ENCODE measurements around the gene KDM6B. TPM values are rescaled to one million over a fixed set of nuclear protein-coding genes. Genes with fewer than 3 reads are reported as not detected.

KDM6B gene
- total and polyA plus RNA-seq, 4 donors = 3.1 to 44.8 (median 17.5) TPM

DNA sequence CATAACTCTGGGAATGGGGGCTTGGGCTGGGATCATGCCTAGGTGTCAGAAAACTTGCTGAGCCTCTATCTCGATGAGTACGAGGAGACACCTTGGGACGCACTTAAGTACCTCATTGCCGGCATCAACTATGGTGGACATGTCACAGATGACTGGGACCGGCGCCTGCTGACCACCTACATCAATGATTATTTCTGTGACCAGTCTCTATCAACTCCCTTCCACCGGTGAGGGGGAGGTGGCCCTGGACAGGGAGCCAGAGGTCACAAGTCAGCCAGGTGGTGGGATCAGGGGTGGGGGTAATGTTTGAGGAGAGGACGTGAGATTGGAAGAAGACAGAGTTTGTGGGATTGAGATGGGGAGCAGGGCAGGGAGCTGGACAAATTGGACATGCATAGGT lies 3.4 kb upstream of the KDM6B start:
- Histone ChIP-seq H3K36me3 (ENCODE audit: control insufficient read depth in 1 of 2, insufficient read depth in 2 of 2, low read length in 1 of 2) (no peaks in the 10 kb centered on the region), H3K4me3 (ENCODE audit: low read length in 2 of 2) (no peak overlapping the region), H3K4me1 (ENCODE audit: control insufficient read depth in 1 of 2, insufficient read depth in 2 of 2, low read length in 2 of 2) (no peaks in the 10 kb centered on the region), H3K9me3 (ENCODE audit: control insufficient read depth, low read length) (no peaks in the 10 kb centered on the region), H3K27me3 (ENCODE audit: control insufficient read depth in 1 of 2, insufficient read depth in 2 of 2, low read length in 1 of 2) (no peaks in the 10 kb centered on the region), H3K27ac (ENCODE audit: low read depth in 1 of 2, low read length in 2 of 2) (no peak overlapping the region)
- intact Hi-C loops (cut with DNase I) = no loop called here
- ATAC-seq (ENCODE audit: low FRiP score) (no peak), DNase-seq (peak in 1 of 2 donors; percentile 64)
- WGBS, 2 donors = 89 to 90% methylated on average over 8 of the region's 8 CpGs

GRCh38 chr17:7831233-7831632 lies 2.8 kb upstream of the KDM6B start:
- intact Hi-C loops (cut with DNase I) = no loop called here
- Histone ChIP-seq H3K36me3 (ENCODE audit: control insufficient read depth in 1 of 2, insufficient read depth in 2 of 2, low read length in 1 of 2) (no peaks in the 10 kb centered on the region), H3K27me3 (ENCODE audit: control insufficient read depth in 1 of 2, insufficient read depth in 2 of 2, low read length in 1 of 2) (no peaks in the 10 kb centered on the region), H3K27ac (ENCODE audit: low read depth in 1 of 2, low read length in 2 of 2) (no peak overlapping the region), H3K4me1 (ENCODE audit: control insufficient read depth in 1 of 2, insufficient read depth in 2 of 2, low read length in 2 of 2) (no peaks in the 10 kb centered on the region), H3K4me3 (ENCODE audit: low read length in 2 of 2) (no peak overlapping the region), H3K9me3 (ENCODE audit: control insufficient read depth, low read length) (no peaks in the 10 kb centered on the region)
- 75 to 77% methylated on average over 7 of the region's 7 CpGs for WGBS, 2 donors
- peak; percentile 42 to 44 for DNase-seq
- no peak for ATAC-seq (ENCODE audit: low FRiP score)

DNA sequence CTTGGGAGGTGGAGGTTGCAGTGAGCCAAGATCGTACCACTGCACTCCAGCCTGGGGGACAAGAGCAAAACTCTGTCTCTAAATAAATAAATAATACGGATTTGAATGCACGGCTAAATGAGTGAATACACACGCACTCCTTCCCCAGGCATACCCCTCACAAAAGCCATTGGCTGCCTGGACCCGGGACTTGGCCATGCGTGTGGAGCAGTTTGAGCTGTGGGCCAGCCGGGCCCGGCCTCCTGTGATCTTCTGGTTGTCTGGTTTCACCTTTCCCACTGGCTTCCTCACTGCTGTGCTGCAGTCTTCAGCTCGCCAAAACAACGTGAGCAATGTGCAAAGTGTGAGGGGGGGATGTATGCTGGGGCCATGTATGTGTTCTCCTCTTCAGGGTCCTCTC lies 1.6 kb upstream of the KDM6B start:
- Histone ChIP-seq H3K4me3 (ENCODE audit: low read length in 2 of 2) (no peak overlapping the region), H3K4me1 (ENCODE audit: control insufficient read depth in 1 of 2, insufficient read depth in 2 of 2, low read length in 2 of 2) (no peaks in the 10 kb centered on the region), H3K9me3 (ENCODE audit: control insufficient read depth, low read length) (no peaks in the 10 kb centered on the region), H3K36me3 (ENCODE audit: control insufficient read depth in 1 of 2, insufficient read depth in 2 of 2, low read length in 1 of 2) (no peaks in the 10 kb centered on the region), H3K27ac (ENCODE audit: low read depth in 1 of 2, low read length in 2 of 2) (no peak overlapping the region), H3K27me3 (ENCODE audit: control insufficient read depth in 1 of 2, insufficient read depth in 2 of 2, low read length in 1 of 2) (no peaks in the 10 kb centered on the region)
- intact Hi-C loops (cut with DNase I) = no loop called here
- DNase-seq (peak in 1 of 2 donors; percentile 41), ATAC-seq (ENCODE audit: low FRiP score) (no peak)
- 77 to 78% methylated on average over 10 of the region's 10 CpGs for WGBS, 2 donors

GRCh38 chr17:7833011-7833794 lies 814 bp upstream of the KDM6B start:
- intact Hi-C loops (cut with DNase I) = no loop called here
- Histone ChIP-seq H3K27ac (ENCODE audit: low read depth in 1 of 2, low read length in 2 of 2) (no peak overlapping the region), H3K27me3 (ENCODE audit: control insufficient read depth in 1 of 2, insufficient read depth in 2 of 2, low read length in 1 of 2) (no peaks in the 10 kb centered on the region), H3K9me3 (ENCODE audit: control insufficient read depth, low read length) (no peaks in the 10 kb centered on the region), H3K4me1 (ENCODE audit: control insufficient read depth in 1 of 2, insufficient read depth in 2 of 2, low read length in 2 of 2) (no peaks in the 10 kb centered on the region), H3K4me3 (ENCODE audit: low read length in 2 of 2) (no peak overlapping the region), H3K36me3 (ENCODE audit: control insufficient read depth in 1 of 2, insufficient read depth in 2 of 2, low read length in 1 of 2) (no peaks in the 10 kb centered on the region)
- WGBS, 2 donors = 34 to 37% methylated on average over 19 of the region's 19 CpGs
- peak in 1 of 2 donors; percentile 50 for DNase-seq
- ATAC-seq (ENCODE audit: low FRiP score) = no peak

DNA sequence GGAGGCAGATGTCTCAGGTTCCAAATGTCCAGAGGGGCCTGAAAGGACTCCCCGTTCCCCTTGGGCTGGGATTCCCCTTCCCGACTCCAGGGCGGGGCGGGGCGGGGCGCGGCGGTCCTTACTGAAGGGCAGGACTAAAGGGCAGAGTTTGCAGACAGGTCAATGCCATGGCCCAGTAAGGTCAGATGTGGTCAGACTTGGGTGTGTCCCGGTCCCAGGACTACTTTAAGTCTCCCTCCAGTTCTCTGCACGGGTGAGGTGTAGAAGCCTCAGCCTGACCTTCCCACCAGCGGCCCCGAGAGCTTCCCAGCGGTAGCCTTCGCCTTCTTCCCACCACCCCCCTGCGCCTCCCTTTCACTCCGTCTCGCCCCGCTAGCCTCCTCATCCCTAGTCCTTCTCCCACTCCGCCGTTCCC lies 532 bp downstream of the KDM6B start:
- H3K9me3 ChIP-seq (ENCODE audit: control insufficient read depth, low read length) = no peaks in the 10 kb centered on the region
- WGBS, 2 donors = 1% methylated on average over 18 to 20 of the region's 20 CpGs
- no peaks in the 10 kb centered on the region for H3K4me1 ChIP-seq (ENCODE audit: control insufficient read depth in 1 of 2, insufficient read depth in 2 of 2, low read length in 2 of 2)
- peak overlapping the region in 1 of 2 donors; percentile 90 for H3K27ac ChIP-seq (ENCODE audit: low read depth in 1 of 2, low read length in 2 of 2)
- ATAC-seq (ENCODE audit: low FRiP score) (peak; percentile 49), DNase-seq (peak; percentile 78 to 90)
- intact Hi-C loops (cut with DNase I) = no loop called here
- H3K36me3 ChIP-seq (ENCODE audit: control insufficient read depth in 1 of 2, insufficient read depth in 2 of 2, low read length in 1 of 2) = no peaks in the 10 kb centered on the region
- peak overlapping the region; percentile 43 to 72 for H3K4me3 ChIP-seq (ENCODE audit: low read length in 2 of 2)
- no peaks in the 10 kb centered on the region for H3K27me3 ChIP-seq (ENCODE audit: control insufficient read depth in 1 of 2, insufficient read depth in 2 of 2, low read length in 1 of 2)

- Histone ChIP-seq H3K9me3 (ENCODE audit: control insufficient read depth, low read length) (no peaks in the 10 kb centered on the region), H3K27me3 (ENCODE audit: control insufficient read depth in 1 of 2, insufficient read depth in 2 of 2, low read length in 1 of 2) (no peaks in the 10 kb centered on the region), H3K4me1 (ENCODE audit: control insufficient read depth in 1 of 2, insufficient read depth in 2 of 2, low read length in 2 of 2) (no peaks in the 10 kb centered on the region), H3K4me3 (ENCODE audit: low read length in 2 of 2) (peak overlapping the region; percentile 73 to 80), H3K36me3 (ENCODE audit: control insufficient read depth in 1 of 2, insufficient read depth in 2 of 2, low read length in 1 of 2) (no peaks in the 10 kb centered on the region), H3K27ac (ENCODE audit: low read depth in 1 of 2, low read length in 2 of 2) (peak overlapping the region in 1 of 2 donors; percentile 92)
- intact Hi-C loops (cut with DNase I) = no loop called here
- 0 to 1% methylated on average over 44 to 69 of the region's 69 CpGs for WGBS, 2 donors
- ATAC-seq (ENCODE audit: low FRiP score) = peak; percentile 88
- DNase-seq = peak; percentile 98 to 99
These were observed 1.2 kb downstream of the KDM6B start for GRCh38 chr17:7834957-7835813.

DNA sequence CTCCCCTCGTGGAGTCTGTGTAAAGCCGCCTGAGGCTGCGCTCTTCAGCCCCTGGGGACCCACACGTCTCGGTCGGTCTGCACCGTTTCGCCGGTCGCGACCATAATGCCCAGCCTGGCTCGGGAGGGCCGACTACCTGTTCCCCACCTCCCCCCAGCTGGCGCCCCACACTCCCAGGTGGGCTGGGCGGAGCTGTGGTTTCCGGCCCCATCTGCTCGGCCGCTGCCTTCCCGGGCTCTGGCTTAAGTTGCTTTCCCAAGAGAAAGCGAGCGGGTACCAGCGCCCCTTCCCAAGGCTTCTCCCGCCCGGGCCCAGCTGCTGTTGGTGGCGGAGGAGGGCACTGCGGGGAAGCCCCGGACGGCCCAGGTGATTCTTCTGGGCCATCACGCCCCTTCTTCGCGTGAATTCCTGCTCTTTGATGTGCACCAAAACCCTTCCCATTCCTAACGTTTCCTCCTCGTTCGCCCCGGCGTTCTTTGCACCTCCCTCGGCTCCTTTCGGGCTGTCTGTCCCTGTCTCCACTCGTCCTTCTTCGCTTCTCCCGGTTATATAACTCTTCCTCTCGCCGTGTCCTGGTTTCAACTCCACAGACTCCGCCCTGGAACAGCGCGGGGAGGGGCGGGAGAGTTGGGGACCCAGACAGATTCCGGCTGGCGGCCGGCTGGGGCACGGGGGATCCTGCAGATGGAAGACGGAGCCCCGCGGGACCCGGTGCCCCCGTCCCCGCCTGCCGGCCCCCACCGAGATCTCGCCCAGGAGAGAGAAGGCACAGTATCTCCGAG lies 2.0 kb downstream of the KDM6B start:
- no peaks in the 10 kb centered on the region for H3K4me1 ChIP-seq (ENCODE audit: control insufficient read depth in 1 of 2, insufficient read depth in 2 of 2, low read length in 2 of 2)

DNA sequence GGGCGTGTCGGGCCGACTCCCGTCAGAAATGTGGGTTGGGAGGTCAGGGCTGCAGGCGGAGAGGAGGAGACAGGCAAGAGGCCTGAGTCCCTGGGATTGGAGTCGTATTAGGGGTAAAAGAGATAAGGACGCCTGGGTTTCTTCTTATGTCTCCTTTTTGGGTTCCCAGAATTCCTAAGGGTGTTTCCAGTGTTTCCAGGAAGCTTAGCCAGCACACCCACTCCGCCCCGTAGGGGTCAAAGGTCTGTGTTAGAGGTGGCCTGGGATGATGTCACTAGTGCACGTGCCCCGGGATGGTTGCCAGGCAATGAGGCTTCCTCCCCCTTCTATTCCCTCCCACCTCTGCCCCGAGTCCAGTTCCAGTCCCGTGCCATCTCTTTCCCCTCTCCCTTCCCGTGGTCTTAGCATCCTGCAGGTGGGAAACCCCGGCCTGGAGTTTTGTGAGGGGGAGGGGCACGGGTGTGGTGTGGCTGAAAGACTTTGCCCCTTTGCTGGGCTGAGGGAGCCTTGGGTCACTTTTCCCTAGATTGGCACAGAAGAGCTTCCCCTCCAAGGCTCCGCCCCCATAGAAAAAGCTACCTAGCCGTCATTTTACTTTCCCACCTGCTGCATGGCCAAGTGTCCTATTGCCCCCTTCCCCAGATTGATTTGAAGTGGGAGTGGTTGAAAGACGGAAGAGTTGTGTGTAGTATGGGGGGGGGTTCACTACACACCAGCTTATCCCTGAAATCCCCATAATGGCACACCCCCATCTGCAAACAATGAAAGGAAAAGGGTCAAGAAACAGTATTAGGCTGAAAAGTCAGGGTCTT lies 2.8 kb downstream of the KDM6B start:
- no peaks in the 10 kb centered on the region for H3K9me3 ChIP-seq (ENCODE audit: control insufficient read depth, low read length)
- intact Hi-C loops (cut with DNase I) = no loop called here
- DNase-seq (peak; percentile 85 to 95), ATAC-seq (ENCODE audit: low FRiP score) (peak; percentile 20)
- peak overlapping the region in 1 of 2 donors; percentile 11 for H3K27ac ChIP-seq (ENCODE audit: low read depth in 1 of 2, low read length in 2 of 2)
- WGBS, 2 donors = 3% methylated on average over 19 of the region's 19 CpGs
- peak overlapping the region in 1 of 2 donors; percentile 73 for H3K4me3 ChIP-seq (ENCODE audit: low read length in 2 of 2)
- no peaks in the 10 kb centered on the region for H3K27me3 ChIP-seq (ENCODE audit: control insufficient read depth in 1 of 2, insufficient read depth in 2 of 2, low read length in 1 of 2)
- no peaks in the 10 kb centered on the region for H3K4me1 ChIP-seq (ENCODE audit: control insufficient read depth in 1 of 2, insufficient read depth in 2 of 2, low read length in 2 of 2)
- no peaks in the 10 kb centered on the region for H3K36me3 ChIP-seq (ENCODE audit: control insufficient read depth in 1 of 2, insufficient read depth in 2 of 2, low read length in 1 of 2)

More for the DNA sequence above, 2.0 kb downstream of the KDM6B start:
- Histone ChIP-seq H3K27ac (ENCODE audit: low read depth in 1 of 2, low read length in 2 of 2) (peak overlapping the region; percentile 71 to 92), H3K36me3 (ENCODE audit: control insufficient read depth in 1 of 2, insufficient read depth in 2 of 2, low read length in 1 of 2) (no peaks in the 10 kb centered on the region), H3K4me3 (ENCODE audit: low read length in 2 of 2) (peak overlapping the region; percentile 73 to 80), H3K27me3 (ENCODE audit: control insufficient read depth in 1 of 2, insufficient read depth in 2 of 2, low read length in 1 of 2) (no peaks in the 10 kb centered on the region), H3K9me3 (ENCODE audit: control insufficient read depth, low read length) (no peaks in the 10 kb centered on the region)
- DNase-seq (peak; percentile 73 to 89), ATAC-seq (ENCODE audit: low FRiP score) (peak; percentile 2)
- 1% methylated on average over 50 to 61 of the region's 61 CpGs for WGBS, 2 donors
- intact Hi-C loops (cut with DNase I) = no loop called here

Data from aorta (tissue), 5 donors.